ENCODE results near the gene ZBTB42.

DNA sequence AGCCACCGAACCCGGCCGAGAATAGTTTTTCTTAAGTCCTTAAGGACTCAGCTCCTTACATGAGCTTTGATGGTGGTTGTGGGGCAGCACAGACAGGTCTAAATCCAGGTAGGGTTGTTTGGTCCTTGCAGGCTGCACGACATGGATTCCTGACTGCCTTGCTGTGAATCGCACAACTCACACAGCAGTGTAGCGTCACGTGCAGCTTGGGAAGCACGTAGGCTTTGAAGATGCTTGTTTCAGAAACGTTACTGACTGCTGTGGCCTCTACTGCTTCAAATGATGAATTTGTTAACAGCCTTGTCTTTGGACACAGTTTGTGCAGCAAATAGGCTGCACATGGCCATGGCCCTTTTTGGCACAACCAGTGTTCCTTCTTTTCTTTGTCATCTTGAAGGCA, 29.9 kb downstream of the ZBTB42 start:
- TF ChIP-seq, protein P1, sequence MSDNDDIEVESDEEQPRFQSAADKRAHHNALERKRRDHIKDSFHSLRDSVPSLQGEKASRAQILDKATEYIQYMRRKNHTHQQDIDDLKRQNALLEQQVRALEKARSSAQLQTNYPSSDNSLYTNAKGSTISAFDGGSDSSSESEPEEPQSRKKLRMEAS (IDR thresholded peaks at IDR 0.05; ENCODE audit: insufficient read depth, insufficient read length): no peak
- TF ChIP-seq, protein P2, sequence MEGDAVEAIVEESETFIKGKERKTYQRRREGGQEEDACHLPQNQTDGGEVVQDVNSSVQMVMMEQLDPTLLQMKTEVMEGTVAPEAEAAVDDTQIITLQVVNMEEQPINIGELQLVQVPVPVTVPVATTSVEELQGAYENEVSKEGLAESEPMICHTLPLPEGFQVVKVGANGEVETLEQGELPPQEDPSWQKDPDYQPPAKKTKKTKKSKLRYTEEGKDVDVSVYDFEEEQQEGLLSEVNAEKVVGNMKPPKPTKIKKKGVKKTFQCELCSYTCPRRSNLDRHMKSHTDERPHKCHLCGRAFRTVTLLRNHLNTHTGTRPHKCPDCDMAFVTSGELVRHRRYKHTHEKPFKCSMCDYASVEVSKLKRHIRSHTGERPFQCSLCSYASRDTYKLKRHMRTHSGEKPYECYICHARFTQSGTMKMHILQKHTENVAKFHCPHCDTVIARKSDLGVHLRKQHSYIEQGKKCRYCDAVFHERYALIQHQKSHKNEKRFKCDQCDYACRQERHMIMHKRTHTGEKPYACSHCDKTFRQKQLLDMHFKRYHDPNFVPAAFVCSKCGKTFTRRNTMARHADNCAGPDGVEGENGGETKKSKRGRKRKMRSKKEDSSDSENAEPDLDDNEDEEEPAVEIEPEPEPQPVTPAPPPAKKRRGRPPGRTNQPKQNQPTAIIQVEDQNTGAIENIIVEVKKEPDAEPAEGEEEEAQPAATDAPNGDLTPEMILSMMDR (IDR thresholded peaks at IDR 0.05; ENCODE audit: extremely low read depth in 1 of 2, insufficient read depth in 1 of 2, low read depth in 1 of 2, low read length in 2 of 2): no peak
